Retinal pigment epithelial cell (primary cell): ENCODE measurements around the gene RBP2.

Experiments used
- DNase-seq: peaks from one replicate; pipeline ENCODE4 v3.0.0-alpha.2; 2010; ENCODE audit warnings: low read depth
- H3K4me3 ChIP-seq: 2 replicates; pipeline ENCODE4 v1.5.1; 2011; ENCODE audit warnings: mild to moderate bottlenecking, low read length, control low read depth, moderate library complexity
- CTCF ChIP-seq: conservative IDR thresholded peaks from 2 replicates; pipeline ENCODE4 v1.5.1; 2011; ENCODE audit warnings: low read depth, low read length, control low read depth, inconsistent platforms

Gene RBP2

DNA sequence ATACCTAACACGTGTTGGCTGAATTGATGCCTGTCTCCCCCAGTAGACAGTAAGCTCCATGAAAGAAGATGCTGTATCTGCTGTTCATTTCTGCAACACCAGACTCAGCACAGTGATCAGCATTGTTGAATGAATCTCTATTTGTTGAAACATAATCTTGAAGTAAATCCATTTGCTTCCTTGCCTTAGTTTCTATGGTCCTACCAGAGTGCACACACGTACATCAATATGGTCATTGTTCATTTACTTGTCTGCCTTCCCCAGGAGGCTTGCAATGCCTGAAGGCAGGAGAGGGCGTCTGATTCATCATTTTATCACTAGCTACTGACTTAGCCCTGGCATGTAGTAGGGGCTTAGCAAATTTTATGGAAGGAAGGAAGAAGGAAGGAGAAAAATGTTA lies 19.2 kb downstream of the RBP2 start:
- no peak overlapping the region for H3K4me3 ChIP-seq
- no peak for DNase-seq
- TF ChIP-seq CTCF: no peak

GRCh38 chr3:139456386-139456785 lies 19.9 kb downstream of the RBP2 start:
- DNase-seq: no peak

GRCh38 chr3:139455855-139456254 lies 20.5 kb downstream of the RBP2 start:
- TF ChIP-seq CTCF: no peak
- DNase-seq: no peak
- no peak overlapping the region for H3K4me3 ChIP-seq

More at GRCh38 chr3:139456386-139456785, 19.9 kb downstream of the RBP2 start:
- no peak overlapping the region for H3K4me3 ChIP-seq
- no peak for TF ChIP-seq CTCF

- H3K4me3 ChIP-seq: no peak overlapping the region
- no peak for DNase-seq
- no peak for TF ChIP-seq CTCF
These were observed 21.1 kb downstream of the RBP2 start for GRCh38 chr3:139455206-139455605.

DNA sequence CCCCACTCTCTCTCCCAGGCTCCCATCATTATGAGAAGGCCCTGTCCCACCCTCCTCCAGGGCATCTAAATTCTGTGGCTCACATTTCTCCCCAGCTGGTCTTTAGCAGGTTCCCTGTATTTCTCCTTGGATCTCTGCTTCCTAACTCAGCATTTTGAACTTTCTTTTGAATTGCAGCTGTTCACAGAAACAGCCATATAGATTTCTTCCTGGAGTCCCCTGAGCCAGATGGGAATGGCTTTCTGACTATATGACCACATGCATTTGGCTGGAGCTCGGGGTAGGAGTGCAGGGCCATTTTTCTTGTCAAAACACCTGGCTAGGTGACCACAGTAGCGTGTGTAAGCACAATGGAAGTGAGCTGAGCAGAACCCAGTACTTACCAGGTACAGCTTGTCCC lies 22.0 kb downstream of the RBP2 start:
- H3K4me3 ChIP-seq: no peak overlapping the region
- no peak for TF ChIP-seq CTCF

GRCh38 chr3:139450159-139450558 lies 26.2 kb downstream of the RBP2 start:
- H3K4me3 ChIP-seq: no peak overlapping the region
- no peak for DNase-seq
- no peak for TF ChIP-seq CTCF

More for the DNA sequence above, 22.0 kb downstream of the RBP2 start:
- DNase-seq: no peak

- DNase-seq: no peak
- TF ChIP-seq CTCF: no peak
- H3K4me3 ChIP-seq: no peak overlapping the region
These were observed 26.8 kb downstream of the RBP2 start for GRCh38 chr3:139449566-139449965.
